ENCODE measurements around the gene DVL2.
A peak's percentile ranks its signal among the peaks of the same experiment; 100 is the strongest.

Gene DVL2

DNA sequence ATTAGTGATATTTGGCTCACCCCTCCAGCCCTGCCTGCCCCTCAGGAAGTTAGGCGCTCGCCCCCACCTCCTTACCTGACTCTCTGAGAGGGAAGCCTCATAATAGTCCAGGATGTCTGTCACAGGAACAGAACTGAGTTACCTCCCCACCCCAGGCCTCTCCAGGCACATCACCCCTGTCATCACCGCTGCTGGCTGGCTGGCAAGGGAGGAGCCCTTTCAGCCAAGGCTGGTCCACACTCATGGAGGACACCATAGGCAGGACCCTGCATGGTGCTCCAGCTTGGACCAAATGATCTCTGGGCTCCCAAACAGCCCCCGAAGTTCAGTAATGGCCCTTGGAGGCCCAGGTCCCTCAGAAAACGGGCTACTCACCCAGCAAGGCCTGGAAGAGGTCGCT is 16.2 kb downstream of the DVL2 start:
- peak; percentile 19 for DNase-seq

DNA sequence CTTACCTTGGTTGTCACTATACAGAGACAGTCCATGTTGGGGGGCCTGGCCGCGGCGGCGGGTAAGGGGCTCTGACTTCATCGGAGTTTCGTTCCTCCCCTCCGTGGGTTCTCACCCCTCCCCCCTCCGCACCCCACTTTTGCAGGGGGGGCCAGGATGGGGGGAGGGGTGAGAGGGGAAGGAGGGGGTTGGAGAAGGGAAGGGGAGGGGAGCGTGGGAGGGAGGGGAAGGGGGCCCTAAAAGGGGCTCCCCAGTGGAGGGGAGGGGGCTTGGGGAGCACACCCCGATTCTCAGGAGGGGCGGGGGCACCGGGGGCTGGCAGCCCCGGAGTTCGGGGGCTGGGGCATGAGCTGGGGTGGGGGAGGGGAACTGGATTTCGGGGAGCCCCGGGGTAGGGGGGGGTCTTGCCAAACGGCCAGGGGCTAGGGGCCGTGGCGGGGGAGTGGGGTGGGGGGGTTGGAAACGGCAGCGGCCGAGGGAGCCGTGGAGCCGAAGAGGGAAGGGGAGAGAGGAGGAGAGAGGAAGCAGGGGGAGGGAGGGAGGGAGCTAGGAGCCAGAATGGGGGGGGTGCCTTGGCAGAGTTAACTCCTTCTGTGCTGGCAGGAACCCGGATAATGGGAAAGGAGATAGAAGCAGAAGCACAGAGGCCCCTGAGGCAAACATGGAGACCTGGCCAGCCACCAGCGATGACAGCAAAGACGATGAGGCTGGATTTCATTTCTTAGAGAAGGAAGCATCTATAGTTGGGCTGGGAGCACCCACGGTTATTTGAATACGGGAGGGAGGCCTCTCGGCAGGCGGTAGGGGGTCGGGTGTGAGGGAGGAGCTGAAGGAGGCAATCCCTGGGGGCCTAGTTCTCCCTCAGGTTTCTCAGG is 17.0 kb downstream of the DVL2 start:
- peak; percentile 58 for DNase-seq

GRCh38 chr17:7216242-7217112 is 17.8 kb downstream of the DVL2 start:
- DNase-seq = no peak

GRCh38 chr17:7215652-7216180 is 18.6 kb downstream of the DVL2 start:
- DNase-seq = peak; percentile 72

- no peak for DNase-seq
Measured at GRCh38 chr17:7215136-7215638, 19.1 kb downstream of the DVL2 start.

- DNase-seq = peak; percentile 100
Measured at GRCh38 chr17:7214300-7215135, 19.8 kb downstream of the DVL2 start.

DNA sequence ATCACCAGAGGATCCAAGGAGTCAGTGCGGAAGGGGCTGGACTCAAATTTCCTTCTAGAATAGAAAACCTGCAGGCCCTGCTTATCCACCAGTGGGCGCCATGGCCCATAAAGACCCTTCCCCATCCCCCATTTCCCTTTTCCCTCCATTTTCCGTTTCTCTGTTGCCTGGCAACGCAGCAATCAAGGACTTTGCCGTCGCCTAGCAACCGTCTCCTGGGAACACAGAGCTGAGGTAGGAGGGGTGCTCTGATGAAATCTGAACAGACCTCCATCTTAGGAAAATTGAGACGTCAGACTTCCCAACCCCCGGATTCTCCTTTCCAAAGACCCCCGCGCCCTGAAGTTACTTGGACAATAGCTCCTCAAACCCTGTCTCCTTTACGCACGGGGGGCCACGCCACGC is 20.4 kb downstream of the DVL2 start:
- no peak for DNase-seq

DNA sequence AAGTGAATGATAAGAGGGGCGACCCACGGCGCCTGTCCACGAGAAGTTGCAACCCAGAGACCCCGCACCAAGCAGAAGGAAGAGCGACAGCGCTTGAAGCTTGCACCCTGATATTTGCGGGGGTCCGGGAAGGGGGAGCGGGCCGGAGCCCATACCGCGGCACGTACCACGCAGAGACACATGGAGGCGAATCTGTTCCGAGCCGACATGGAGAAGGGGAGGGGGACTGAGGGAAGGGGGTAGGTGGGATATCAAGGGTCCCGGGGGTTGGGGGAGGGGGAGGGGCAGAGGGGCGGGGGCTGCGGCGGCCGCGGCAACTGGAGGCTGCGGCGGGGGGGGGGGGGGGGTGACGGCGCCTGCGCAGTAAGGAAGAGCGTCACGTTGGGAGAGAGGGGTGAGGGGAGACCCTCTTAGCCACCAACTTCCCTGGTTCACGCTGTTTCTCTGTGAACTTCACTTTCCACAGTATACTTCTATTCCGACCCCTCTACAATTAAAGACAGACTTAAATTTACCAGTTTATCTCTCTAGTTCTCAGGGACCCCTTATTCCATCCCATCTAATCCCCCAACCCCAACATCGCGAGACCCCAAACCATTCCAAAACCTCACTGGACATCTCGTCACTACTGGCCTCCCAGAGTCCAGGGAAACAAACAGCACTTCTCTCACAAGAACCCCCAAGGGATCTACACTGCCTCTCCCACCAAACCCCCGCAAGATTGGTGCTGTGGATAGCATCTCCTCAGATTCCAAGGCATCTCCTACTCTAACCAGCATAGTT is 22.6 kb downstream of the DVL2 start:
- DNase-seq = no peak

DNA sequence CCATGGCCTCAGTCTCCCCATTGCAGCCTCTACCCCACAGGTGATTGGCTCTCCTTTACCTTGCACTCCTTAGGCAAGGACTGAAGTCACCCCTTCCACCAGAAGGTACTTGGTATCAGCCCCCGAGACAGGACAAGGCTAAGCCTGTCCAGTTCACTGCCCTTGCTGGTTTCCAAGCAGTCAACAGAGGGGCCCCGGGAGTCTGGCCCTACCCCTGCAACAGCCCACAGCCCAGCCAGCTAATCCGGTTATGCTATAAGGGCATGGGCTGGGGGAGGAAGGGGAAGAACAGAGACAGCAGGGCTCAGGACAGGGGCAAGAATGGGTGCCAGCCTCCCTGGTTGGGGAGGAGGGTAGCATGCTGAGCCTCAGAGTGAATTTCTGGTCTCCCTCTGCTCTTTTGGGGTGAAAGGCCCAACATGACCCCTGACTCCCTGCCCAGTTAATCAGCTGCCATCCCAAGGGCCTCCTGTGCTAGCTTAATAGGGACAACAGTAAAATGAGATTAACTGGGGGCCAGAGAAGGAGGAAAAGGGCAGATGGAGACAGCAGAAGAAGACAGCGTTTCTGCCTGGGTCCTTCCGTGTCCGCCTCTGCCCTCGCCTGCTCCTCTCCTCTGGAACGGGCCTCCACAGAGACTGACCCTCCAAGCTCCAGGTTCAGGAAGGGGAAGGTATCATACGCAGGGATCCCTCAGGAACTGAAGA is 25.4 kb downstream of the DVL2 start:
- no peak for DNase-seq

- DNase-seq = no peak
Measured at GRCh38 chr17:7208027-7208571, 26.2 kb downstream of the DVL2 start.

DNA sequence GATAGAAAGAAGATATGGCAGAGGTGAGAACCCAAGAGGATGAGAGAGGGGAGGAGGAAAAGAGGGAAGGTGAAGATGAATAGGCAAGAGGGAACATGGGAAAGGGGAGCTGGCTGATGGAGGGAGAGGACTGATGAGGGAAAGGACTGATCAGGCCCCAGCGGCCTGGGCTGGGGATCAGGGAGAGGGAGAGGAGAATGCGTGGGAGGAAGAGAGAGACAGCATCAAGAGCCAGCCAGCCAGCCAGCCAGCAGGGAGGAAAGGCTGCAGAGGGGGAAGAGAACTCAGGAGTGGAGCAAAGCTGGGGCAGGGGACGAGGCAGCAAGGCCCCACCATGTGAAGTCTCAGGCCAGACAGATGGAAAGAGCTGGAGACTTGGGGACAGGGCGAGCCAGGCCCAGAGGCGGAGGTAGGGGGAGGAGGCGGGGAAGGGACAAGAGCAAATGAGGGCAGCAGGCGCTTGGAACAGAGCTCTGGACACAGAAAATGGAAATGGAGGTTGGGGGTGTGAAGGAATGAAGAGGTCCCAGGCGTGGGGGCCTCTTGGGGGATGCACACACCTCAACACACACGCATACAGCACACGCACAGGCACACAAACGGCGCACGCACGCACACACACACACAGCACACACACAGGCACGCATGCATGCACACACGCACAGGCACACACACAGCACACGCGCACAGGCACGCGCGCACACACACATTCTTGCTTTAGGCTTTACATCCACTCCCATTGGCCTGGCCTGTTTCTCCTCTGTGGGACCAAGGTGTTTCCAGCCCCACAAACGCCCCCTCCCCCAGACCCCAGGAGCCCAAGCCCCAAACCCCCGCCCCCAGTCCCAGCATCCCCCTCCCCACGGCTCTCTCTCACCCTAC is 27.0 kb downstream of the DVL2 start:
- DNase-seq = no peak

DNA sequence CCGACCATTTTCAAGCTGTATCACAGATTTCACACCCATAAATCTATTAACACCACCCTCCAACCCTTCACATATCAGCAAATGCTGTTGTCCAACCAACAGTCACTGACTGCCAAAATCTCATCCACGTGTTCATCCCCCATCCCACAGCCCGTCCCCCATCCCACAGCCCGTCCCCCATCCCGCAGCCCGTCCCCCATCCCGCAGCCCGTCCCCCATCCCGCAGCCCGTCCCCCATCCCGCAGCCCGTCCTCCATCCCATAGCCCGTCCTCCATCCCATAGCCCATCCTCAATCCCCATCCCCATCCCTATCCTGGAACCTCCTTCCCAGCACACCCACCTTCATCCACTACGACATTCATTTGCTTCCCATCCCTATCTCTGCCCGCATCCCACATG is 28.8 kb downstream of the DVL2 start:
- no peak for DNase-seq

- DNase-seq = peak; percentile 94
Measured at GRCh38 chr17:7204828-7205461, 29.4 kb downstream of the DVL2 start.

DNA sequence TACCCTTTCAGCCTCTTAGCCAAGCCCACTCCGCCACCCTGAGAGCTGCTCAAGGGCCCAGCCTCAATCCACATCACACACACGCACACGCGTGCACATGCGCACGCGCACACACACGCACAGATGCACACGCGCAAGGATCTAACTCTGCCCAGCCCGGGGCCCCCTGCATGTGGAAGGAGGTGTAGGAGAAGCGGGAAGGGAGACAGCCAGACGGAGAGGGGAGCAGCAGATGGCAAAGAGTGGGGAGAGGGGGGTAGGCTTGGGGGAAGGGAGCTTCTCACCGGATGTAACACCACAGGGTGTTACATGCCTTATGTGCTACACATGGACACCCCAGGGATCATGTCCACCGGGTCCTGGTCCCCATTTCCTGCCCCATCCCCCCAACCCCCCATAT is 30.0 kb downstream of the DVL2 start:
- DNase-seq = peak; percentile 17

GRCh38 chr17:7203391-7203790 is 30.9 kb downstream of the DVL2 start:
- DNase-seq = no peak

DNA sequence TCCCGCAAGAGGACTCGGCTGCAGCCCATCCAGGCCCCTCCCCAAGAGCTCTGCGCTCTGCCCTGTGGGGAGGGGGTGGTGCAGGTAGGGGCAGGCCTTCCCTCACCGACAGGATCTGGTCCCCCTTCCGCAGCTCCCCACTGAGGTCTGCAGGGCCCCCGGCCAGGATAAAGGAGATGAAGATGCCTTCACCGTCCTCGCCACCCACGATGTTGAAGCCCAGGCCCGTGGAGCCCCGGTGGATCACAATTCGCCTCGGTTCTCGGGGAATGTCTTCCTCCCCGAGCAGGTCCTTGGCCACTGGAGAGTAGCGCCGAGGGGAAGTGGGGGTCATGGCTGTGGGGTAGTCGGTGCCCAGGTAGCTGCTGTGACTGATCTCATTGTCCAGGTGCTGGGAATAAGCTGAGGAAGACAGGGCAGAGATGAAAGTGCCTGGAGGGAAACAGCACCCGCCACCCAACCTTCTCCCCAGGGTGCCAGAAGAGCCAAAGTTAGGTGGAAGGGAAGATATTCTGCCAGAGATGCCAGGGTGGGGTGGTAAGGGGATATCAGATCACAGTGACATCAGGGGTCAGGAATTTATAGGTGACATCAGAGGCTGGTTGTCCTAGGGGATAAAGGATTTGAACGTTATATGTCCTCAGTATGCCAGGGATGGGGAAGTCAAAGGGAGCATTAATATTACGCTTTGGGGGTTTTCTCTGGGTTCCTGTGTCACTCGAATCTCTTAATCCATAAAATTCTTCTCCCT is 37.5 kb downstream of the DVL2 start:
- DNase-seq = no peak

DNA sequence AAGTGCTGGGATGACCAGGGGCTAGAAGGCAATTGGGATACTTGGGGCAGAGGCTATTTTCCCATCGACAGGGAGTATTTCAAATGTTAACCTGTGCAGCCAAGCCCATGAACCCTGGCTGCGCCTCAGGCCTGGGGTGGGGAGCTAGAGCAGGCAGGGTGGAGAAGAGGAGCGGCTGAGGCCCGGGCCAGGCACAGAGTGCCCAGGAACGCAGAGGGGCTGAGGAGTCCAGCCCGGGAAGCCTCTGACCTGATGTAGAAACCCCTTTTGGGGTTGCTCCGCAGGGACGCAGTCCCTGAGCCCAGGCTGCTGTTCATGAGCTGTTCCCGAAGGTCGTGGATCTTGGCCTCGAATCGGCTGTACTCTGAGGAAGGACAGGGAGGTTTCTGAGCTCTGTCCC is 38.3 kb downstream of the DVL2 start:
- DNase-seq = no peak

GRCh38 chr17:7192271-7192937 is 41.9 kb downstream of the DVL2 start:
- no peak for DNase-seq

All from CD4-positive, alpha-beta T cell treated with Interleukin-17A for 4 hours (primary cell).